Motor neuron (in vitro differentiated cells): ENCODE data around the gene PALM. TPM values are rescaled to one million over a fixed set of nuclear protein-coding genes. Genes with fewer than 3 reads are reported as not detected.

ENCODE experiments used
- total RNA-seq, 8 experiments: library from RNA; unstranded; fragments of 300-600 nt; gene quantifications; 2 replicates each; pipeline versions ENCODE4 v1.2.3 to v1.2.4, GENCODE V29; 2022

Gene PALM
- total RNA-seq, 8 experiments from 2014 or later: 6.0 to 116 (median 70.4) TPM

Other genes starting within 250 kb of the PALM start
- 10 to 100 TPM in 7 of 8 experiments, 1 to 10 TPM in 1; 4.6 to 57.6 (median 33.0) TPM for gene SHC2, start 247.9 kb upstream of the PALM start, total RNA-seq
- 1 to 10 TPM in 1 of 8 experiments, under 1 TPM in 7; 0.27 to 1.3 (median 0.57) TPM for gene MADCAM1, start 212.4 kb upstream of the PALM start, total RNA-seq
- 10 to 100 TPM in 2 of 8 experiments, 1 to 10 TPM in 6; 5.2 to 15.1 (median 8.2) TPM for gene TPGS1, start 201.4 kb upstream of the PALM start, total RNA-seq
- gene CDC34, start 177.2 kb upstream of the PALM start, total RNA-seq: 100 to 1,000 TPM in 1 of 8 experiments, 10 to 100 TPM in 7; 40.0 to 116 (median 71.6) TPM
- gene GZMM, start 164.9 kb upstream of the PALM start, total RNA-seq: under 1 TPM in 5 of 8 experiments, not detected in 3; 0.29 to 0.50 (median 0.33) TPM
- gene BSG, start 136.3 kb upstream of the PALM start, total RNA-seq: 1,000 to 10,000 TPM in 1 of 8 experiments, 100 to 1,000 TPM in 7; 219 to 1,638 (median 407) TPM
- gene HCN2, start 119.1 kb upstream of the PALM start, total RNA-seq: 1 to 10 TPM in 5 of 8 experiments, under 1 TPM in 3; 0.31 to 8.1 (median 1.9) TPM
- gene POLRMT, start 75.4 kb upstream of the PALM start, total RNA-seq: 10 to 100 TPM; 18.3 to 56.9 (median 33.5) TPM
- 1 to 10 TPM in 2 of 8 experiments, under 1 TPM in 6; 0.11 to 2.3 (median 0.51) TPM for gene FGF22, start 69.1 kb upstream of the PALM start, total RNA-seq
- 10 to 100 TPM in 7 of 8 experiments, 1 to 10 TPM in 1; 9.3 to 54.5 (median 22.7) TPM for gene RNF126, start 45.7 kb upstream of the PALM start, total RNA-seq
- gene FSTL3, start 32.5 kb upstream of the PALM start, total RNA-seq: 10 to 100 TPM in 3 of 8 experiments, 1 to 10 TPM in 5; 5.6 to 36.8 (median 8.6) TPM
- gene PRSS57, start 13.5 kb upstream of the PALM start, total RNA-seq: under 1 TPM in 4 of 8 experiments, not detected in 4; 0.11 to 0.90 (median 0.47) TPM
- under 1 TPM; 0.13 to 0.61 (median 0.28) TPM for gene MISP, start 42.2 kb downstream of the PALM start, total RNA-seq
- 100 to 1,000 TPM in 4 of 8 experiments, 10 to 100 TPM in 4; 39.0 to 258 (median 109) TPM for gene PTBP1, start 88.5 kb downstream of the PALM start, total RNA-seq
- gene PLPPR3, start 113.0 kb downstream of the PALM start, total RNA-seq: 10 to 100 TPM in 5 of 8 experiments, under 1 TPM in 3; 0.22 to 68.1 (median 43.3) TPM
- gene AZU1, start 118.9 kb downstream of the PALM start, total RNA-seq: 1 to 10 TPM in 1 of 8 experiments, under 1 TPM in 5, not detected in 2; 0.24 to 1.4 (median 0.71) TPM
- gene PRTN3, start 132.1 kb downstream of the PALM start, total RNA-seq: 1 to 10 TPM in 1 of 8 experiments, under 1 TPM in 2, not detected in 5; 0.37 to 1.2 (median 0.54) TPM
- gene ELANE, start 143.4 kb downstream of the PALM start, total RNA-seq: under 1 TPM in 1 of 8 experiments, not detected in 7; 0.32 TPM
- 10 to 100 TPM in 1 of 8 experiments, 1 to 10 TPM in 4, under 1 TPM in 3; 0.83 to 72.1 (median 1.6) TPM for gene CFD, start 150.7 kb downstream of the PALM start, total RNA-seq
- gene MED16, start 184.3 kb downstream of the PALM start, total RNA-seq: 10 to 100 TPM; 15.0 to 44.1 (median 26.1) TPM
- gene RNU6-9, start 184.5 kb downstream of the PALM start, total RNA-seq: under 1 TPM in 1 of 8 experiments, not detected in 7; under 0.01 TPM
- 10 to 100 TPM; 25.7 to 35.6 (median 30.1) TPM for gene R3HDM4, start 204.3 kb downstream of the PALM start, total RNA-seq
- 1 to 10 TPM in 2 of 8 experiments, under 1 TPM in 5, not detected in 1; 0.24 to 2.1 (median 0.64) TPM for gene KISS1R, start 208.4 kb downstream of the PALM start, total RNA-seq
- 10 to 100 TPM in 4 of 8 experiments, 1 to 10 TPM in 4; 5.8 to 22.6 (median 10.3) TPM for gene ARID3A, start 217.1 kb downstream of the PALM start, total RNA-seq